GM12891 (cell line): ENCODE data around the gene CAPN5.

Experiments used
- POLR2A ChIP-seq: IDR thresholded peaks from 2 replicates; pipeline ENCODE4 v1.6.1; 2011; ENCODE audit warnings: low read depth, low read length, control low read depth
- POLR2AphosphoS5 ChIP-seq: IDR thresholded peaks from 2 replicates; pipeline ENCODE4 v1.6.1; 2011; ENCODE audit warnings: low read depth, low read length, control low read depth
- TAF1 ChIP-seq: IDR thresholded peaks from 2 replicates; pipeline ENCODE4 v1.6.1; 2011; ENCODE audit warnings: low read depth, low read length, control low read depth

- TF ChIP-seq POLR2A (no peak), POLR2AphosphoS5 (no peak), TAF1 (no peak)
These were observed 3.8 kb upstream of the CAPN5 start for GRCh38 chr11:77062924-77063323.
